GM13977 (cell line): ENCODE data around the gene AUTS2.

Source experiments
- DNase-seq: peaks from one replicate; pipeline ENCODE4 v3.0.0; 2012; ENCODE audit warnings: low spot score
- in situ Hi-C: fragments of 300-500 bp; cut with MboI; formaldehyde crosslinking; loops from one replicate; pipeline ENCODE4 v1.12.0; 2022; ENCODE audit warnings: low sequenced_read_pairs, low pct_unique_long_range_greater_than_20kb, mixed read lengths, inconsistent platforms; ENCODE audit not compliant: unreplicated experiment
- TF ChIP-seq, protein P1 (sequence below): IDR thresholded peaks from 2 replicates; pipeline ENCODE4 v1.5.1; 2012; ENCODE audit warnings: mild to moderate bottlenecking, control low read depth; ENCODE audit not compliant: insufficient read depth; ENCODE audit errors: extremely low read depth, missing control alignments

Gene AUTS2

DNA sequence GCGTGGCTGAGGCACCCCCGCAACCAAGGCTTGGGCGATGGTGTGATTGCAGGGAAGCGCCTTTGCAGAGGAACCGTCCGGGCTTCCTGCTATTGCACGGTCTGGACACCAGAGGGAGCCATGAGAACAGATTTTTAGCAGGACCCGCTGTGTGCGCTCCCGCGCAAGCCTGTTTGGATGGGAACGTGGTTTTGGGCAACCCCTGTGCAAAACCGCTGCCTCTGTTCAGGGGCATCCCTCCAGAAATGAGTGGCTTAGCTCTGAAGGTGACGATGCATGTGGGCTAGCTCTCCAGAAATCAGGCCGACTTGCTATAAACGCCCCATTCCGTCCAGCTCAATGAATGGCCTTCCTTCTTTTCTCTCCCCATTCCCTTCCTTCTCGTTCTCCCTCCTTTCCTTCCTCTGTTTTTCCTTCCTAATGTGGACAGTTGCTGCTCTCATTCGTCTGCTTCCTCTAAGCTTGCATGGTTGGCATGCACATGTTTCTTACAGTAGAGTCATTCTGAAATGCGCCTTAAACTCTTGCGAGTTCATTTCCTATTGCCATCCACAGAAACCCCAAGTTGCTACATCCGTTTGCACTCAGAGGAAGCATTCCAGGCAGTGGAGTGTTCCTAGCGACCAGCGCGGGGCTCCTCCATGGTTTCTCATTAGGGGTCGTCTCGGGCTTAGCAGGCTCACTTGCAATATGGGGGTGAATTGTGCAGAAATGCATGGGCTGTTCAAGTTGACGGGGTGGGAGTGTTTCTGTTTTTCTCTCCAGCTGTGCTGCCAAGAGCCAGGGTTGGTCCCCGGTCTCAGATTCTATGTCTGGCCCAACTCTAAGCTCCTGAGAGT is 1231.2 kb downstream of the AUTS2 start:
- in situ Hi-C loops, result no loop called here
- TF ChIP-seq, protein P1, sequence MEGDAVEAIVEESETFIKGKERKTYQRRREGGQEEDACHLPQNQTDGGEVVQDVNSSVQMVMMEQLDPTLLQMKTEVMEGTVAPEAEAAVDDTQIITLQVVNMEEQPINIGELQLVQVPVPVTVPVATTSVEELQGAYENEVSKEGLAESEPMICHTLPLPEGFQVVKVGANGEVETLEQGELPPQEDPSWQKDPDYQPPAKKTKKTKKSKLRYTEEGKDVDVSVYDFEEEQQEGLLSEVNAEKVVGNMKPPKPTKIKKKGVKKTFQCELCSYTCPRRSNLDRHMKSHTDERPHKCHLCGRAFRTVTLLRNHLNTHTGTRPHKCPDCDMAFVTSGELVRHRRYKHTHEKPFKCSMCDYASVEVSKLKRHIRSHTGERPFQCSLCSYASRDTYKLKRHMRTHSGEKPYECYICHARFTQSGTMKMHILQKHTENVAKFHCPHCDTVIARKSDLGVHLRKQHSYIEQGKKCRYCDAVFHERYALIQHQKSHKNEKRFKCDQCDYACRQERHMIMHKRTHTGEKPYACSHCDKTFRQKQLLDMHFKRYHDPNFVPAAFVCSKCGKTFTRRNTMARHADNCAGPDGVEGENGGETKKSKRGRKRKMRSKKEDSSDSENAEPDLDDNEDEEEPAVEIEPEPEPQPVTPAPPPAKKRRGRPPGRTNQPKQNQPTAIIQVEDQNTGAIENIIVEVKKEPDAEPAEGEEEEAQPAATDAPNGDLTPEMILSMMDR, result peak; percentile 83
- peak; percentile 74 for DNase-seq

DNA sequence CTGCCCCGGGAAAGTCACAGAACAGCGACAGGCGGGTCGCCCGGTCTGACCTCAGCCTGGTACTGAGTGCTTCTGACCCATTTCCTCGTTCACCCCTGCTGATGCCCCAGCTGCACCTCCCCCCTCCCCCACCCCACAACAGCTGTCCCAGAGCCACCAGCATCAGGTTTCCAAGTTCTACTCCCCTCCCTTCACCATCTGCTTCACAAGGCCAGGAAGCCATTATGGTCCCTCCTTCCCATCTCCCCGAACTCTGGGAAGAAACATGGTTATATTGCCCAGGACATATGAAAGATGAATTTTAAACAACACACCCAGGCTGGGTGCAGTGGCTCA is 1231.8 kb downstream of the AUTS2 start:
- in situ Hi-C loops, result no loop called here
- TF ChIP-seq, protein P1, result no peak
- no peak for DNase-seq

DNA sequence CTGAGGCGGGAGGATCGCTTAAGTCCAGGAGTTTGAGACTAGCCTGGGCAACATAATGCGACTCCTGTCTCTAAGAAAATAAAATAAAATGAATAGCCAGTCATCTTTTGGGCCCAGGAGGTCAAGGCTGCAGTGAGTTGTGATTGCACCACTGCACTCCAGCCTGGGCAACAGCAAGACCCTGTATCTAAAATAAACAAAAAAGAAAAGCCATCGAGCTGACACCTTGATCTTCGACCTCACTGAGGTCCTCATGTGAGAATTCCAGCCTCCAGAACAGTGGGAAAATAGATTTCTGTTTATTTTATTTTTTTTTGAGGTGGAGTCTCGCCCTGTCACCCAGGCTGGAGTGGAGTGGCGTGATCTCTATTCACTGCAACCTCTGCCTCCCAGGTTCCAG is 1232.2 kb downstream of the AUTS2 start:
- no peak for DNase-seq
- in situ Hi-C loops, result no loop called here

DNA sequence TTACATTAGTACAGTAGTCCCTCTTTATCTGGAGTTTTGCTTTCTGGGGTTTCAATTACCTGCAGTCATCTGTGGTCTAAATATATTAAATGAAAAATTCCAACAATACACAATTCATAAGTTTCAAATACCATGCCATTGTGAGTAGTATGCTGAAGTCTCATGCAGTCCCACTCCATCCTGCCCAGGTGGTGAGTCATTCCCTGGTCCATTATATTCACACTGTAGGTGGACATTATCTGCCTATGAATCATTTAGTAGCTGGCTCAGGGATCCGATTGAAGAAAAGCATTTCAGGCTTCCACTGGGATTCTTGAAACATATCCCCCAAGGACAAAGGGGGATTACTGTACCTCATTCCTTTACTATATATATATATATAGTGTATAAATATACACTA is 1235.5 kb downstream of the AUTS2 start:
- TF ChIP-seq, protein P1, result no peak
- in situ Hi-C loops, result no loop called here
- no peak for DNase-seq

More for the DNA sequence above, 1232.2 kb downstream of the AUTS2 start:
- TF ChIP-seq, protein P1, result no peak

DNA sequence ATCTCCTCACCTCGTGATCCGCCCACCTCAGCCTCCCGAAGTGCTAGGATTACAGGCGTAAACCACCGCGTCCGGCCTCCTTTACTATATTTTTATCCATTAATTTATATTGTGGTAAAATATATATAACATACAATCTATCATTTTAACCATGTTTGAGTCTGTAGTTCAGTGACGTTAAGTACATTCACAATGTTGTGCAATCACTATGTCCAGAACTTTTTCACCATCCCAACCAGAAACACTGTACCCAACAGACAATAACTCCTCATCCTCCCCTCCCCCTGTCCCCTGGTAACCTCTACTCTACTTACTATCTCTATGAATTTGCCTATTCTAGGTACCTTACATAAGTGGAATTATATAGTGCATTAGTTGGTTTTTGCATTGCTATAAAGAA is 1236.1 kb downstream of the AUTS2 start:
- TF ChIP-seq, protein P1, result no peak
- DNase-seq, result no peak
- in situ Hi-C loops, result no loop called here

DNA sequence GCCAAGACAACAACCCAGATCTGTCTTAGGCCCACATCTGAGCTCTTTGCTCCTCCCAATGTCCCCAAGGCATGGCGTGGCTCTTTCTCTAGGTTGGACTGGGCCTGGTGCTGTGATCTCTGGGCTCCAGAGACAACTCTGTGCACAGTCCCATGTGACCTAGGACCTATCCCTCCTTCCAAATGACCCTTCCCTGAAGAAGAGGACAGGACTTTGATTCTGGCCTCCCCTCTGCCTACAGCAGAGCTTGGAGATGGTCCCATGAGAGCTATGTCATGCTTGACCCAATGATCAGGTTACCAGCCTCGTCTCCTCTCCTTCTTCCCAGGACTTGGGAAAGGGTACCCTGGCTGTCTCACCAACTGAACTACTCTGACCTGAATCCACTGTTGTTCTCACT is 1237.4 kb downstream of the AUTS2 start:
- DNase-seq, result no peak
- TF ChIP-seq, protein P1, result no peak
- in situ Hi-C loops, result no loop called here
